H9 (cell line): ENCODE results near the gene PITPNB. TPM values are rescaled to one million over a fixed set of nuclear protein-coding genes. Genes with fewer than 3 reads are reported as not detected.

Experiments used
- DNase-seq: peaks from one replicate; pipeline ENCODE4 v3.0.0-alpha.2; 2017
- H2AFZ ChIP-seq: one replicate; pipeline ENCODE4 v1.6.1; 2013; ENCODE audit warnings: mild to moderate bottlenecking, low read length, control low read depth, moderate library complexity
- H2AK5ac ChIP-seq: 2 replicates; pipeline ENCODE4 v1.6.1; 2013; ENCODE audit warnings: low read length, control low read depth, mixed read lengths; ENCODE audit not compliant: insufficient read length
- H2BK120ac ChIP-seq: one replicate; pipeline ENCODE4 v1.6.1; 2013; ENCODE audit warnings: low read depth, mild to moderate bottlenecking, low read length, control low read depth, inconsistent platforms; ENCODE audit not compliant: poor library complexity, severe bottlenecking
- H2BK12ac ChIP-seq: 2 replicates; pipeline ENCODE4 v1.6.1; 2013; ENCODE audit warnings: low read length, control low read depth, mixed read lengths, low read depth; ENCODE audit not compliant: insufficient read length
- H2BK15ac ChIP-seq: 2 replicates; pipeline ENCODE4 v1.6.1; 2013; ENCODE audit warnings: low read depth, low read length, control low read depth
- H2BK20ac ChIP-seq: one replicate; pipeline ENCODE4 v1.6.1; 2013; ENCODE audit warnings: low read depth, mild to moderate bottlenecking, low read length, control low read depth, inconsistent platforms; ENCODE audit not compliant: poor library complexity, severe bottlenecking
- H2BK5ac ChIP-seq: 2 replicates; pipeline ENCODE4 v1.6.1; 2013; ENCODE audit warnings: low read length, control low read depth, mixed read lengths; ENCODE audit not compliant: insufficient read length
- H3K14ac ChIP-seq: 2 replicates; pipeline ENCODE4 v1.6.1; 2013; ENCODE audit warnings: low read length, control low read depth; ENCODE audit not compliant: insufficient read depth
- H3K18ac ChIP-seq: 2 replicates; pipeline ENCODE4 v1.6.1; 2013; ENCODE audit warnings: low read depth, mild to moderate bottlenecking, mixed read lengths, low read length, control low read depth; ENCODE audit not compliant: insufficient read length
- H3K23ac ChIP-seq: 2 replicates; pipeline ENCODE4 v1.6.1; 2013; ENCODE audit warnings: low read length, control low read depth, mixed read lengths, low read depth; ENCODE audit not compliant: insufficient read length
- H3K23me2 ChIP-seq: 2 replicates; pipeline ENCODE4 v1.6.1; 2013; ENCODE audit warnings: low read depth, mild to moderate bottlenecking, mixed read lengths, low read length, control low read depth; ENCODE audit not compliant: insufficient read length, poor library complexity, severe bottlenecking
- H3K27ac ChIP-seq: 2 replicates; pipeline ENCODE4 v1.5.1; 2013; ENCODE audit warnings: low read length, control low read depth, mixed read lengths, low read depth; ENCODE audit not compliant: insufficient read length
- H3K27me3 ChIP-seq: 2 replicates; pipeline ENCODE4 v1.6.1; 2013; ENCODE audit warnings: low read length, control low read depth, inconsistent platforms; ENCODE audit not compliant: insufficient read depth
- H3K4ac ChIP-seq: 2 replicates; pipeline ENCODE4 v1.6.1; 2013; ENCODE audit warnings: low read depth, mild to moderate bottlenecking, control low read depth, inconsistent platforms, low read length, moderate library complexity
- H3K4me1 ChIP-seq: 2 replicates; pipeline ENCODE4 v1.6.1; 2013; ENCODE audit warnings: low read length, control low read depth, inconsistent platforms; ENCODE audit not compliant: insufficient read depth
- H3K4me2 ChIP-seq: 2 replicates; pipeline ENCODE4 v1.6.1; 2013; ENCODE audit warnings: low read length, control low read depth, mixed read lengths; ENCODE audit not compliant: insufficient read length, insufficient read depth
- H3K56ac ChIP-seq: 2 replicates; pipeline ENCODE4 v1.6.1; 2013; ENCODE audit warnings: low read depth, mild to moderate bottlenecking, mixed read lengths, low read length, control low read depth; ENCODE audit not compliant: insufficient read length
- H3K79me1 ChIP-seq: 2 replicates; pipeline ENCODE4 v1.6.1; 2013; ENCODE audit warnings: low read depth, mild to moderate bottlenecking, moderate library complexity, low read length, control low read depth, inconsistent platforms; ENCODE audit not compliant: insufficient read depth, poor library complexity, severe bottlenecking
- H3K79me2 ChIP-seq: 2 replicates; pipeline ENCODE4 v1.6.1; 2013; ENCODE audit warnings: low read length, control low read depth, inconsistent platforms; ENCODE audit not compliant: insufficient read depth
- H3K9ac ChIP-seq: 2 replicates; pipeline ENCODE4 v1.6.1; 2013; ENCODE audit warnings: low read length, control low read depth, mixed read lengths; ENCODE audit not compliant: insufficient read length; ENCODE audit errors: extremely low read depth
- H3K9me3 ChIP-seq: one replicate; pipeline ENCODE4 v1.6.1; 2013; ENCODE audit warnings: low read depth, low read length, inconsistent platforms; ENCODE audit not compliant: control insufficient read depth
- H3T11ph ChIP-seq: one replicate; pipeline ENCODE4 v1.6.1; 2013; ENCODE audit warnings: mild to moderate bottlenecking, low read length, control low read depth, inconsistent platforms
- H4K20me1 ChIP-seq: one replicate; pipeline ENCODE4 v1.6.1; 2013; ENCODE audit not compliant: control insufficient read depth, insufficient read length, insufficient read depth
- H4K5ac ChIP-seq: 2 replicates; pipeline ENCODE4 v1.6.1; 2013; ENCODE audit warnings: low read depth, mild to moderate bottlenecking, mixed read lengths, low read length, control low read depth; ENCODE audit not compliant: insufficient read length
- H4K8ac ChIP-seq: replicated peaks from 2 replicates; pipeline ENCODE4 v1.6.1; 2013; ENCODE audit warnings: low read length, control low read depth, mixed read lengths, low read depth; ENCODE audit not compliant: insufficient read length
- H4K91ac ChIP-seq: 2 replicates; pipeline ENCODE4 v1.6.1; 2013; ENCODE audit warnings: low read depth, mild to moderate bottlenecking, moderate library complexity, mixed read lengths, low read length, control low read depth; ENCODE audit not compliant: insufficient read length
- H3K27ac Mint-ChIP-seq, 3 experiments: 2 replicates in 2 of 3; 3 replicates in 1 of 3; pipeline ENCODE4 v1.8.0; 2020 to 2021; ENCODE audit warnings: mixed read lengths in 3 of 3, mild to moderate bottlenecking in 1 of 3, moderate library complexity in 1 of 3
- H3K27me3 Mint-ChIP-seq: 2 replicates; pipeline ENCODE4 v1.8.0; 2021; ENCODE audit warnings: low read depth, mild to moderate bottlenecking, moderate library complexity, mixed read lengths
- H3K36me3 Mint-ChIP-seq, 3 experiments: 2 replicates in 2 of 3; 3 replicates in 1 of 3; pipeline ENCODE4 v1.8.0; 2020 to 2021; ENCODE audit warnings: low read depth in 3 of 3, mixed read lengths in 3 of 3; ENCODE audit not compliant: insufficient read depth in 1 of 3
- H3K4me1 Mint-ChIP-seq, 2 experiments: 2 replicates each; pipeline ENCODE4 v1.8.0; 2020; ENCODE audit warnings: mixed read lengths in 2 of 2
- H3K4me3 Mint-ChIP-seq, 2 experiments: 2 replicates in 1 of 2; 3 replicates in 1 of 2; pipeline ENCODE4 v1.8.0; 2020 to 2021; ENCODE audit warnings: mild to moderate bottlenecking in 2 of 2, mixed read lengths in 2 of 2, moderate library complexity in 1 of 2
- H3K9me3 Mint-ChIP-seq, 2 experiments: 2 replicates in 1 of 2; 3 replicates in 1 of 2; pipeline ENCODE4 v1.8.0; 2020; ENCODE audit warnings: mild to moderate bottlenecking in 2 of 2, mixed read lengths in 2 of 2, moderate library complexity in 1 of 2
- total RNA-seq: library from RNA; stranded (reverse); gene quantifications from 2 replicates; pipeline ENCODE4 v1.2.1, GENCODE V29; 2021
- TF ChIP-seq, protein P1 (sequence below): fragments of 200-600 bp; sonication (generic); conservative IDR thresholded peaks from 3 replicates; pipeline ENCODE4 v1.8.0; 2021; ENCODE audit warnings: antibody characterized with exemption, mild to moderate bottlenecking

The PITPNB gene
- total RNA-seq, 1 experiment from 2014 or later = 106 TPM

DNA sequence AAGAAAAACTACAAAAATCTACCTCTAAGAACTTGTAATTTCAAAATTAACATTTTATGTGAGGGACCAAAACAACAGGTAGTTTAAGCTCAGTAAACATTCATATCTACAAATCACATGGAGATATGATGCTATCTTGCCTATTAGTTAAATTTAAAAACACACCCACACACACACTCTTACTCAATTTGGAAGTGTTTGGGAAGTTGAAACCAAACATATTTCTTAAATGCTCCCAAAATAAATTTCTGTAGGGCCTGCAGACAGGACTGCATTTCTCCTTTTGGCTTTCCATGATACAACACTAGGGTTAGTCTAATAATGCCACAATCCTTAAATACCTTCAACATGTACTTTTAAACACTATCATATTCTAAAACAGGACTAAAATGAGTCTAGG lies 7.0 kb downstream of the PITPNB start:
- H2AFZ ChIP-seq = no peak overlapping the region
- no peak overlapping the region for H3K4ac ChIP-seq
- H2BK15ac ChIP-seq = no peak overlapping the region
- no peak overlapping the region for H4K91ac ChIP-seq
- H2BK12ac ChIP-seq = no peak overlapping the region
- H3K4me2 ChIP-seq = no peak overlapping the region
- Mint-ChIP-seq H3K27ac (no peak overlapping the region), H3K27me3 (no peaks in the 10 kb centered on the region), H3K36me3 (peaks cover 11 to 33% (median 25%) of the 10 kb centered on the region in 3 experiments; a peak in 6 of 7 replicates), H3K4me3 (no peak overlapping the region), H3K9me3 (no peaks in the 10 kb centered on the region), H3K4me1 (peaks cover 8 to 15% of the 10 kb centered on the region in 2 experiments)
- H3K4me1 ChIP-seq = no peaks in the 10 kb centered on the region
- no peak overlapping the region for H3K18ac ChIP-seq
- no peak overlapping the region for H2BK120ac ChIP-seq
- no peak overlapping the region for H3K27ac ChIP-seq
- TF ChIP-seq, protein P1, sequence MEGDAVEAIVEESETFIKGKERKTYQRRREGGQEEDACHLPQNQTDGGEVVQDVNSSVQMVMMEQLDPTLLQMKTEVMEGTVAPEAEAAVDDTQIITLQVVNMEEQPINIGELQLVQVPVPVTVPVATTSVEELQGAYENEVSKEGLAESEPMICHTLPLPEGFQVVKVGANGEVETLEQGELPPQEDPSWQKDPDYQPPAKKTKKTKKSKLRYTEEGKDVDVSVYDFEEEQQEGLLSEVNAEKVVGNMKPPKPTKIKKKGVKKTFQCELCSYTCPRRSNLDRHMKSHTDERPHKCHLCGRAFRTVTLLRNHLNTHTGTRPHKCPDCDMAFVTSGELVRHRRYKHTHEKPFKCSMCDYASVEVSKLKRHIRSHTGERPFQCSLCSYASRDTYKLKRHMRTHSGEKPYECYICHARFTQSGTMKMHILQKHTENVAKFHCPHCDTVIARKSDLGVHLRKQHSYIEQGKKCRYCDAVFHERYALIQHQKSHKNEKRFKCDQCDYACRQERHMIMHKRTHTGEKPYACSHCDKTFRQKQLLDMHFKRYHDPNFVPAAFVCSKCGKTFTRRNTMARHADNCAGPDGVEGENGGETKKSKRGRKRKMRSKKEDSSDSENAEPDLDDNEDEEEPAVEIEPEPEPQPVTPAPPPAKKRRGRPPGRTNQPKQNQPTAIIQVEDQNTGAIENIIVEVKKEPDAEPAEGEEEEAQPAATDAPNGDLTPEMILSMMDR = no peak
- no peak overlapping the region for H3T11ph ChIP-seq
- no peak overlapping the region for H4K8ac ChIP-seq
- H3K23me2 ChIP-seq = no peaks in the 10 kb centered on the region
- DNase-seq = no peak
- no peaks in the 10 kb centered on the region for H3K9me3 ChIP-seq
- H2AK5ac ChIP-seq = no peak overlapping the region
- H2BK5ac ChIP-seq = no peak overlapping the region
- no peak overlapping the region for H3K9ac ChIP-seq
- no peaks in the 10 kb centered on the region for H4K20me1 ChIP-seq
- no peak overlapping the region for H2BK20ac ChIP-seq
- H4K5ac ChIP-seq = no peak overlapping the region
- no peak overlapping the region for H3K14ac ChIP-seq
- peaks cover 10% of the 10 kb centered on the region; the same call in 1 of the 2 replicates for H3K79me2 ChIP-seq
- no peaks in the 10 kb centered on the region for H3K27me3 ChIP-seq
- H3K79me1 ChIP-seq = peaks cover 21% of the 10 kb centered on the region
- H3K23ac ChIP-seq = no peak overlapping the region
- H3K56ac ChIP-seq = no peak overlapping the region
